HEK293 (cell line): ENCODE results near the gene RPS28.

Experiments
- CTCF ChIA-PET: fragments of 350-600 bp; formaldehyde crosslinking; extraction: SDS; loops from one replicate; lab custom pipeline; 2021; ENCODE audit warnings: antibody characterized with exemption; lab: Yijun Ruan, JAX
- POLR2A ChIA-PET: fragments of 300-600 bp; formaldehyde crosslinking; extraction: SDS; loops from one replicate; lab custom pipeline; 2020; ENCODE audit warnings: antibody characterized with exemption, inconsistent platforms; lab: Yijun Ruan, JAX
- H3K27ac ChIP-seq: fragments of 200-500 bp; sonication (Bioruptor generic); 2 replicates; pipeline ENCODE4 v1.5.1; 2014; ENCODE audit warnings: low read depth, low read length, control low read depth, inconsistent platforms; ENCODE audit errors: extremely low read depth
- H3K36me3 ChIP-seq, 2 experiments: fragments of 200-500 bp in 1 of 2; sonication (Bioruptor generic) in 1 of 2; 1 replicate in 1 of 2; 2 replicates in 1 of 2; pipeline ENCODE4 v1.5.1; 2014 to 2017; ENCODE audit warnings: inconsistent platforms in 2 of 2, low read length in 2 of 2; ENCODE audit not compliant: control insufficient read depth in 2 of 2, insufficient read depth in 1 of 2
- H3K4me1 ChIP-seq: fragments of 200-500 bp; sonication (Bioruptor generic); 2 replicates; pipeline ENCODE4 v1.5.1; 2014; ENCODE audit warnings: mild to moderate bottlenecking, low read length, inconsistent platforms; ENCODE audit not compliant: control insufficient read depth, insufficient read depth
- H3K4me3 ChIP-seq: 2 replicates; pipeline ENCODE4 v1.5.1; 2011; ENCODE audit warnings: low read depth, mild to moderate bottlenecking, control low read depth, low read length, moderate library complexity
- H3K9me3 ChIP-seq: fragments of 200-500 bp; sonication (Bioruptor generic); 2 replicates; pipeline ENCODE4 v1.5.1; 2014; ENCODE audit warnings: low read depth, low read length, inconsistent platforms; ENCODE audit not compliant: control insufficient read depth, insufficient read depth
- BCL11A ChIP-seq: fragments of 450-650 bp; formaldehyde crosslinking; IDR thresholded peaks from 2 replicates; pipeline ENCODE4 v1.5.1; 2016; ENCODE audit warnings: low read depth, missing biosample characterization, missing genetic modification characterization
- EGR2 ChIP-seq: fragments of 450-650 bp; formaldehyde crosslinking; IDR thresholded peaks from 2 replicates; pipeline ENCODE4 v1.5.1; 2016; ENCODE audit warnings: low read depth, missing biosample characterization, missing genetic modification characterization
- ELK4 ChIP-seq: IDR thresholded peaks from 2 replicates; pipeline ENCODE4 v1.6.1; 2011; ENCODE audit warnings: mild to moderate bottlenecking, low read depth, low read length, borderline replicate concordance
- GFI1B ChIP-seq: fragments of 450-650 bp; formaldehyde crosslinking; IDR thresholded peaks from 2 replicates; pipeline ENCODE4 v1.5.1; 2016; ENCODE audit warnings: missing biosample characterization, missing genetic modification characterization
- HOXC10 ChIP-seq: sonication (generic); formaldehyde crosslinking; IDR thresholded peaks from 2 replicates; pipeline ENCODE4 v1.8.1; 2023; ENCODE audit warnings: mild to moderate bottlenecking, missing genetic modification reagents
- HOXD13 ChIP-seq: sonication (generic); formaldehyde crosslinking; IDR thresholded peaks from 2 replicates; pipeline ENCODE4 v1.8.0; 2022; ENCODE audit warnings: missing genetic modification reagents, borderline replicate concordance
- KLF17 ChIP-seq: fragments of 450-650 bp; formaldehyde crosslinking; IDR thresholded peaks from 2 replicates; pipeline ENCODE4 v1.5.1; 2016; ENCODE audit warnings: missing biosample characterization, missing genetic modification characterization
- OSR2 ChIP-seq: fragments of 450-650 bp; formaldehyde crosslinking; IDR thresholded peaks from 2 replicates; pipeline ENCODE4 v1.5.1; 2016; ENCODE audit warnings: missing biosample characterization, missing genetic modification characterization
- SETDB1 ChIP-seq: IDR thresholded peaks from one replicate; pipeline ENCODE4 v1.6.1; 2017; ENCODE audit warnings: mild to moderate bottlenecking, low read length, moderate library complexity, mixed read lengths; ENCODE audit not compliant: insufficient read length
- TCF7L2 ChIP-seq: IDR thresholded peaks from 2 replicates; pipeline ENCODE4 v1.6.1; 2011; ENCODE audit warnings: low read depth, mild to moderate bottlenecking, inconsistent platforms, low read length, moderate library complexity, borderline replicate concordance
- TRIM28 ChIP-seq: IDR thresholded peaks from 2 replicates; pipeline ENCODE4 v1.6.1; 2011; ENCODE audit warnings: low read length, control low read depth, borderline replicate concordance
- YY1 ChIP-seq: fragments of 450-650 bp; formaldehyde crosslinking; IDR thresholded peaks from 2 replicates; pipeline ENCODE4 v1.5.1; 2018; ENCODE audit warnings: missing biosample characterization, missing genetic modification characterization
- ZBTB26 ChIP-seq: fragments of 450-650 bp; formaldehyde crosslinking; optimal IDR thresholded peaks from 2 replicates; pipeline ENCODE3; 2016; ENCODE audit warnings: missing biosample characterization, mild to moderate bottlenecking, missing genetic modification characterization
- ZFHX2 ChIP-seq: fragments of 450-650 bp; formaldehyde crosslinking; conservative IDR thresholded peaks from 2 replicates; pipeline ENCODE4 v1.5.1; 2016; ENCODE audit warnings: missing biosample characterization, missing genetic modification characterization
- ZFP69B ChIP-seq: fragments of 450-650 bp; formaldehyde crosslinking; IDR thresholded peaks from 2 replicates; pipeline ENCODE4 v1.5.1; 2016; ENCODE audit warnings: missing biosample characterization, missing genetic modification characterization
- ZNF112 ChIP-seq: fragments of 450-650 bp; formaldehyde crosslinking; IDR thresholded peaks from 2 replicates; pipeline ENCODE4 v1.5.0; 2017; ENCODE audit warnings: missing biosample characterization, missing genetic modification characterization
- ZNF132 ChIP-seq: fragments of 450-650 bp; formaldehyde crosslinking; IDR thresholded peaks from 2 replicates; pipeline ENCODE4 v1.5.1; 2017; ENCODE audit warnings: missing biosample characterization, missing genetic modification characterization, borderline replicate concordance
- ZNF24 ChIP-seq: fragments of 450-650 bp; formaldehyde crosslinking; IDR thresholded peaks from 2 replicates; pipeline ENCODE4 v1.5.1; 2016; ENCODE audit warnings: missing biosample characterization, missing genetic modification characterization
- ZNF350 ChIP-seq: fragments of 450-650 bp; formaldehyde crosslinking; IDR thresholded peaks from 2 replicates; pipeline ENCODE4 v1.5.0; 2017; ENCODE audit warnings: missing biosample characterization, mild to moderate bottlenecking, missing genetic modification characterization
- ZNF510 ChIP-seq: fragments of 450-650 bp; formaldehyde crosslinking; IDR thresholded peaks from 2 replicates; pipeline ENCODE4 v1.5.1; 2018; ENCODE audit warnings: mild to moderate bottlenecking, missing genetic modification characterization, missing biosample characterization; ENCODE audit not compliant: insufficient replicate concordance
- ZNF513 ChIP-seq: fragments of 450-650 bp; IDR thresholded peaks from 2 replicates; pipeline ENCODE4 v1.5.1; 2018; ENCODE audit warnings: missing biosample characterization, missing genetic modification characterization
- ZNF530 ChIP-seq: fragments of 450-650 bp; formaldehyde crosslinking; IDR thresholded peaks from 2 replicates; pipeline ENCODE4 v1.5.1; 2016; ENCODE audit warnings: low read depth, missing biosample characterization, missing genetic modification characterization
- ZNF624 ChIP-seq: fragments of 450-650 bp; formaldehyde crosslinking; IDR thresholded peaks from 2 replicates; pipeline ENCODE4 v1.5.1; 2017; ENCODE audit warnings: missing biosample characterization, missing genetic modification characterization
- ZNF837 ChIP-seq: fragments of 450-650 bp; formaldehyde crosslinking; IDR thresholded peaks from 2 replicates; pipeline ENCODE4 v1.5.1; 2016; ENCODE audit warnings: missing biosample characterization, missing genetic modification characterization
- ZNF843 ChIP-seq: fragments of 450-650 bp; formaldehyde crosslinking; IDR thresholded peaks from 2 replicates; pipeline ENCODE4 v1.5.1; 2016; ENCODE audit warnings: missing biosample characterization, missing genetic modification characterization
- ZSCAN18 ChIP-seq: fragments of 450-650 bp; formaldehyde crosslinking; IDR thresholded peaks from 2 replicates; pipeline ENCODE4 v1.5.1; 2016; ENCODE audit warnings: missing biosample characterization, missing genetic modification characterization
- ZSCAN23 ChIP-seq: fragments of 450-650 bp; formaldehyde crosslinking; IDR thresholded peaks from 2 replicates; pipeline ENCODE4 v1.5.1; 2016; ENCODE audit warnings: missing biosample characterization, missing genetic modification characterization

RPS28 gene

GRCh38 chr19:8366121-8366581 is 44.9 kb downstream of the RPS28 start (continued):
- no peak for TF ChIP-seq ZSCAN18 (tag by site-specific recombination)
- no peak for TF ChIP-seq SETDB1
- TF ChIP-seq ZNF530 = no peak
- no peak for TF ChIP-seq ZNF843 (tag by site-specific recombination)

GRCh38 chr19:8366961-8367326 is 45.6 kb downstream of the RPS28 start:
- H3K9me3 ChIP-seq = no peaks in the 10 kb centered on the region
- H3K36me3 ChIP-seq = no peaks in the 10 kb centered on the region
- ChIA-PET CTCF (interaction anchor here (0.9 to 3.6 kb wide), 2 partner anchors 13 to 139 kb away, joined by 5 to 35 read pairs; no protein-coding TSS in a partner anchor), POLR2A (interaction anchor here (0.6 to 1.7 kb wide), 6 partner anchors 13 to 159 kb away, joined by 3 to 10 read pairs (median 4); partner anchors contain the start of gene RAB11B)
- peak overlapping the region; percentile 28 for H3K4me3 ChIP-seq
- no peak for TF ChIP-seq ZNF350 (tag by site-specific recombination)
- TF ChIP-seq BCL11A = no peak
- TF ChIP-seq ZNF112 (tag by site-specific recombination) = no peak
- TF ChIP-seq ZNF624 (tag by site-specific recombination) = no peak
- no peak for TF ChIP-seq ZFP69B (tag by site-specific recombination)
- no peak for TF ChIP-seq HOXD13 (CRISPR knock-in tag)
- no peak for TF ChIP-seq ZNF510 (tag by site-specific recombination)
- TF ChIP-seq HOXC10 = no peak
- TF ChIP-seq ZNF24 (tag by site-specific recombination) = no peak
- no peak for TF ChIP-seq TRIM28
- TF ChIP-seq ZBTB26 = no peak
- 0 out of 2 replicates have a peak, but pooled peaks have one; percentile 4 for TF ChIP-seq ZSCAN23 (tag by site-specific recombination)
- no peak for TF ChIP-seq ZNF132 (tag by site-specific recombination)
- TF ChIP-seq YY1 (tag by site-specific recombination) = no peak
- TF ChIP-seq ZNF837 (tag by site-specific recombination) = no peak
- no peak for TF ChIP-seq TCF7L2
- TF ChIP-seq ZNF513 (tag by site-specific recombination) = no peak
- no peak for TF ChIP-seq ELK4
- peak; percentile 70 for TF ChIP-seq EGR2 (tag by site-specific recombination)
- peak; percentile 83 for TF ChIP-seq ZFHX2 (tag by site-specific recombination)
- no peak for TF ChIP-seq OSR2 (tag by site-specific recombination)
- TF ChIP-seq KLF17 (tag by site-specific recombination) = no peak
- TF ChIP-seq GFI1B (tag by site-specific recombination) = no peak
- H3K27ac ChIP-seq = no peak overlapping the region
- peaks cover 23% of the 10 kb centered on the region for H3K4me1 ChIP-seq
